SJCRH30 (cell line): ENCODE measurements around the gene NRN1. TPM values are rescaled to one million over a fixed set of nuclear protein-coding genes. Genes with fewer than 3 reads are reported as not detected.

Source experiments
- DNase-seq, 2 experiments: peaks; one replicate each; pipeline ENCODE4 v3.0.0-alpha.2; 2015 to 2020
- H3K27ac ChIP-seq: fragments of 250-450 bp; sonication (Bioruptor Pico); 2 replicates; pipeline ENCODE4 v1.5.1; 2020; ENCODE audit warnings: mild to moderate bottlenecking, moderate library complexity
- H3K27me3 ChIP-seq: fragments of 250-450 bp; sonication (Bioruptor Pico); 2 replicates; pipeline ENCODE4 v1.5.1; 2020; ENCODE audit warnings: mild to moderate bottlenecking, moderate library complexity
- H3K36me3 ChIP-seq: fragments of 250-450 bp; sonication (Bioruptor Pico); 2 replicates; pipeline ENCODE4 v1.5.1; 2020; ENCODE audit warnings: mild to moderate bottlenecking, moderate library complexity
- H3K4me1 ChIP-seq: fragments of 250-450 bp; sonication (Bioruptor Pico); 2 replicates; pipeline ENCODE4 v1.5.1; 2020; ENCODE audit warnings: mild to moderate bottlenecking, moderate library complexity
- H3K4me3 ChIP-seq: fragments of 250-450 bp; sonication (Bioruptor Pico); 2 replicates; pipeline ENCODE4 v1.5.1; 2020; ENCODE audit warnings: mild to moderate bottlenecking, moderate library complexity
- H3K9me3 ChIP-seq: fragments of 250-450 bp; sonication (Bioruptor Pico); replicated peaks from 2 replicates; pipeline ENCODE4 v1.5.1; 2020; ENCODE audit warnings: mild to moderate bottlenecking, moderate library complexity
- total RNA-seq: library from RNA; depleted of rRNA; stranded (reverse); fragments of >200 nt; shearing (Covaris generic); gene quantifications from 2 replicates; pipeline ENCODE4 v1.2.3, GENCODE V29; 2014

The NRN1 gene
- total RNA-seq, 1 experiment from 2014 or later, result 114 TPM

DNA sequence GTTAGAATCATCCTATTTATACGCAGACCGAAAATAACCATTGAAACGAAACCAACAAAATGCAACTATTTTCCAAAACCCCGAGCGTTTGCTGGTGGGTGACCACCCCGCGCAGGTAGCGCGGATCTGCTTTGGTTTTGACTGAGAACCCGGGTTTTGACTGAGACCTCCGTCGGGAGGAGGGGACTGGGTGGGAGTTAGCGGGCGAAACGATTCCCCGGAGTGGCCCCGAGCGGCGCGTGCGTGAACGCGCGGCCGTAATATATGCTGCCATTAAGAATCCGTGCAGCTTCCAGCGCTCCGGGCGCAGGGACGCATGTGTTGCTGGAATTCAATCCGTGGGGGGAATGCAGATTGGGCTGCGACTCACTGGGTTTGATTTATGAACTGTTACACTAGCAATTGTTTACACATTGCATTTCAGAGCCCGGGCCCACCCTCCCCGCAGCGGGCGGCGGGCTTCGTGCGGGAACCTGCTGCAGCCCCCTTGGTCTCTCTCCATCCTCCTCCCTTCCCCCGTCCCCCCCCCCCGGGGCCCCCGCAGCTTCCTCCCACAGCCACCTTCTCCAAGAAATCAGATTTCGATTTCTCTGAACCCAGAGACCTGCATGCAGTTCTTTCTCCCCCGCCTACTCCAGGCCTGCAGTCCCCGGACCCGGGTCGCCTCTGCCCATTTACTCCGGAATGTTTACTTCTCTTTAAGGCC is 9.9 kb downstream of the NRN1 start:
- Histone ChIP-seq H3K4me3 (peak overlapping the region; percentile 39), H3K4me1 (no peaks in the 10 kb centered on the region), H3K9me3 (no peaks in the 10 kb centered on the region), H3K27me3 (no peaks in the 10 kb centered on the region), H3K36me3 (peaks cover 42% of the 10 kb centered on the region), H3K27ac (peak overlapping the region; percentile 31; the same call in 1 of the 2 replicates)
- peak; percentile 17 to 34 for DNase-seq

DNA sequence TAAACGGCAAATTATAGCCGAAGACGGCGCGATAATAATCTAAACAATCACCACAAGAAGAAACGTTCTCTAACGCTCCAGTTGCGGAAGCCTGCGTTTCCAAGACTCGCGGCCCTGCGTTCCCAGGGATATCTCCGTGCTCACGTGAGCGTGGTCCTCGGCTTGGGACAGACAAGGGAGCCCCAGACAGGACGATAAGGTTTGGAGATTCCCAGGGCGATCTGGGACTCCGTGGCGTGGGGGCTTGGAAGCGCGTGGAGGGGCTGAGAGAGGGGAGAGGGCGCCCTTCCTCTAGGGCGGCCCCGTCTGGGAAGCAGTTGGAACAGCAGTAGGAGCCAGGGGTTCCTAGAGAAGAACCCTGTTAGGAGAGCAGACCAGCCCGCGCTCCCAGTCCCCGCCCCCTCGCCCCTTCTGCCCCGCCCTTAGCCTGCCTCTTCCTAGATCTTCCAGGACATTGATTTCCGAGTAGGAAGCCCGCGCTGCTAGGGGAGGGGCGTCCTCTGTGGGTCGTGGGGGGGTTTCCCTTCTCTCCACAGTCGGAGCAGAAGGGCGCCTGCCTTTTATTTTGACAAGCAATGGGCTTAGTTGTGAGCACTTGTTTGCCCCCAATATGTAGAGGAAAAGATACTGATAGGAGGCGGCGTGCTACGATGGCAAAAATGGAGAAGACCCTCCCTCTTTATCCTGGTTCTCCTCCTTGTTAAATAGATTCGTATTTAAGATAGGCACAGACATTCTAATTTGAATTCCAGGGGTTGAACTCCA is 10.6 kb downstream of the NRN1 start:
- H3K9me3 ChIP-seq, result no peaks in the 10 kb centered on the region
- no peaks in the 10 kb centered on the region for H3K27me3 ChIP-seq
- peaks cover 35% of the 10 kb centered on the region for H3K36me3 ChIP-seq
- no peaks in the 10 kb centered on the region for H3K4me1 ChIP-seq
- peak overlapping the region; percentile 39 for H3K4me3 ChIP-seq
- no peak for DNase-seq
- peak overlapping the region; percentile 20; the same call in 1 of the 2 replicates for H3K27ac ChIP-seq

DNA sequence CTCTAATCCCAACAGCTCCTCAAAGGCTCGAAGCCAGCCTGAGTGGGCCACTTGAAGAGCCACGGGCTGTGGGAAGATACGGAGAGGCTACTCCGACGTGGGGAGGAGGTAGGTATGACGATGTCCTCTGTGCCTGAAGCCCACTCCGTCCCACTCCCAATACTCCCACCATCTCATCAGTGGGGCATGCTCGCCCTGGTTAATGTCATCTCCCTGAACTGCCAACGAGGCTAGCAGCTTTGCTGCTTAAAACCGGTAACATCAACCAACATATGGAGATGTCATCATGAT is 11.1 kb downstream of the NRN1 start:
- Histone ChIP-seq H3K27me3 (no peaks in the 10 kb centered on the region), H3K4me1 (no peaks in the 10 kb centered on the region), H3K9me3 (no peaks in the 10 kb centered on the region), H3K27ac (no peak overlapping the region), H3K4me3 (no peak overlapping the region), H3K36me3 (peaks cover 31% of the 10 kb centered on the region)
- no peak for DNase-seq

DNA sequence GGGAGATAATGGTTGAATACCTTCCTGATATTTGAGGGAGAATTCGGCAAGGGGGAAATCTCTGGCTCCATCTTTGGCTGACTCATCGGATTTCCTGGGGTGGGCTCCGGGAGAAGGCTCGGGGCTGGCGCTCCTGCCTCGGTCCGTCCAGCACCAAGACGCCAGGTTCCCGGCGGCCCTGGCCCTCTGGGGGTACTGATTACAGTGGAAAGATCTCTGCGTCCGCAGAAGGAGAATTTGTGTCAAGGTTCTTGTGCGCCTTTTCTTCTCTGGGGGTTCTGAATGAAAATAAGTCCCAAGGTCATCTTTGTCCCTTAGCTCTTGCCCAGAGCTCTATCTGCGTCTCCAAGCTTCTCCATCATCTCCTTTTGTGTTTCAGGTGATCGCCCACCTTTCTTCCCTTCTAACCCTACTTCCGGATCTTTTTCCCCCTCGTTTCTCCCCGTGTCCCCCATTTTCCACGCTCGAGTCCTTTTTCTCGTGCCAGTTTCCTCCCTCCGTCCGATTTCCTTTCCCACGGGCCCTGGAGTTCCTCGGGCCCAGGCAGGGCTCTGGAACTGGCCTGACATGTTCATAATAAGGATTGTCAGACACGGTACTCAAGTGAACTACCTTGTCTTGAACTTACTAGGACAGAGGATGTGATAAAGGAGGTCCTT is 11.6 kb downstream of the NRN1 start:
- Histone ChIP-seq H3K9me3 (no peaks in the 10 kb centered on the region), H3K4me1 (no peaks in the 10 kb centered on the region), H3K27me3 (no peaks in the 10 kb centered on the region), H3K36me3 (peaks cover 27% of the 10 kb centered on the region), H3K4me3 (no peak overlapping the region), H3K27ac (no peak overlapping the region)
- no peak for DNase-seq

DNA sequence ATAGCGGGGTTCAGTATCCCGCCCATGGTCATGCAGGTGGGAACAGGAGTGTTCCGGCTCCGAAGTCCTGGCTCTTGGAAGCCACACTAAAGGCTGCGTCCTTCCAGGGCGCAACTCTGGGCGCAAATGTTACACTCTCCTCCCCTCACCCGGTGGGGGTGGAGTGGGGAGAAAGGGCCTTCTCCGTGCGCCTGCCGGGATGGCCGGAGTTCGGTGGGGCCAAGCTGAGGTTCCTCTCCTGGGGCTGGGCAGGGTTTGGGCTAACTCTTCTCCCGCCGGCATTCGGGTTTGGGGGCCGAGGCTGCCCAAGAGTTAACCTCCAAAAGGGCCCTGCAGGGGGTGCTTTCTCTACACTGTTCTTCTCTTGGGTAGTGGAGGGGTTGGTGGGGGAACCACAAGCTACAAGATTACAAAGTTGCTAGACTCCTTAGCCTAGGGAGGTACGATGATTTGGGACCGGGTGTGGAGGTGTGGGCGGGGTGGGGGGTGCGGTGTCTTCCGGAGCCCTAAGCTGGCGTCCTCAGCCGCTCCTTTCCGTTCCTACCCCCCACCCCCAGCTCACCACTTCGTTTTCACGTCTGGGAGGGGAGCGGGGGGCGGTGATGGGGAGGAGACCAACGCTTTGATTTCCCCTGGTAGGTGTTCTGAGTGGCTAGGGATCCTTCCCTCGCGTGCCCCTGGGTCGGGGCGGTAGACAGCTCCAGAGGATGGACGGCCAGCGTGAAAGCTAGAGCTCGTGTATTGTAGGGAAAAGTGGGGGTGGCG is 12.3 kb downstream of the NRN1 start:
- Histone ChIP-seq H3K9me3 (no peaks in the 10 kb centered on the region), H3K27me3 (no peaks in the 10 kb centered on the region), H3K36me3 (peaks cover 20% of the 10 kb centered on the region), H3K4me1 (no peaks in the 10 kb centered on the region), H3K4me3 (no peak overlapping the region), H3K27ac (no peak overlapping the region)
- no peak for DNase-seq

DNA sequence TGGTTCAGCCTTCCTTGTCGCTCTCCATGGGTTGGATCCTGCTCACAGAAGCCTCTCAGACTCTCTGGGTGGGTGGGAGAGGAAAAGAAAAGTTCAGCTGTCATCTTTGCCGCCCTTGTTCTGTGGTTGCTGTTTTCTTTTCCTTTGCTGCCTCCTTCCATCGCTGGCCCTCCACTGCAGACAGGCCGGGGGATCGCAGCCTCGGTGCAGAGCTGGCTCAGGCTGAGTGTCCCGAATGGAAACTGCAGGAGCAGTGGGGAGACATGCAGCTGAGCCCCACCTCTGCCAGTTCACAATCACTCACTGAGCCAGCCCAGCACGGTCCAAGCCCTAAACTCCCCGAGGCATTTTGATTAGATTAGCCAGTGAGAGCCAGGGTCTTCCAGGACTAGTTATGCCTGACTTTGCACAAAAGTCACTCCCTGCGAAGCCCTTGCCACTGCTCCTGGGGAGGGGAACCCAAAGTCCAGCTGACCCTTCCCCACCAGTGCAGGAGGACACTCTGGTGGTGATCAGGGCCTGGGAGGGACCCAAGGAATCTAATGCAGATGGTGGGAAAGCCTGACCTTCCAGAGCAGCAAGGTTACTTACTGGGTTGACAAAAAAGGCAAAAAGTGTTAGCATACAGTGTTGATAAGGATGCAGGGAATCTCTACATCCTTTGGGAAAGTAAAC is 14.0 kb downstream of the NRN1 start:
- Histone ChIP-seq H3K4me1 (no peaks in the 10 kb centered on the region), H3K9me3 (no peaks in the 10 kb centered on the region), H3K36me3 (peaks cover 5% of the 10 kb centered on the region), H3K4me3 (no peak overlapping the region), H3K27me3 (no peaks in the 10 kb centered on the region), H3K27ac (no peak overlapping the region)
- DNase-seq, result no peak

DNA sequence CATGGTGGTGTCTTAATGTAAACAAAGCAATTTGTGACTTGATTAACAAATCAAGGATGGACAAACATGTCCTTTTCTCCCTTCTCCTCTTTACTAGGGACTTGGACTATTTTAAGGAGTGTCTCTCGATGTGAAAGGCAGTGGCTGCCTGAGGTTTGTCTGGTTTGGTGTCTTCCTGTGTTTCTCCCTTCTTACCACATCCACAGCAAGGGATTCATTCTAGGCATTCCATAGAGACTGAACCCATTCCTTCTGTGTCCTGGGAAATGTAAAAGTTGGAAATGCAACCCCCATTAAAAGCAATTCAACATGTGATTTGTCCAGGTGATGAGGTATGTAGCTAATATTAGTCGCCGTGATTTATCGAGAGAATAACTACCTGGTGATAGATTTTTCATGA is 15.9 kb downstream of the NRN1 start:
- Histone ChIP-seq H3K4me1 (no peaks in the 10 kb centered on the region), H3K9me3 (no peaks in the 10 kb centered on the region), H3K27ac (no peak overlapping the region), H3K4me3 (no peak overlapping the region), H3K36me3 (no peaks in the 10 kb centered on the region), H3K27me3 (no peaks in the 10 kb centered on the region)
- DNase-seq, result no peak

DNA sequence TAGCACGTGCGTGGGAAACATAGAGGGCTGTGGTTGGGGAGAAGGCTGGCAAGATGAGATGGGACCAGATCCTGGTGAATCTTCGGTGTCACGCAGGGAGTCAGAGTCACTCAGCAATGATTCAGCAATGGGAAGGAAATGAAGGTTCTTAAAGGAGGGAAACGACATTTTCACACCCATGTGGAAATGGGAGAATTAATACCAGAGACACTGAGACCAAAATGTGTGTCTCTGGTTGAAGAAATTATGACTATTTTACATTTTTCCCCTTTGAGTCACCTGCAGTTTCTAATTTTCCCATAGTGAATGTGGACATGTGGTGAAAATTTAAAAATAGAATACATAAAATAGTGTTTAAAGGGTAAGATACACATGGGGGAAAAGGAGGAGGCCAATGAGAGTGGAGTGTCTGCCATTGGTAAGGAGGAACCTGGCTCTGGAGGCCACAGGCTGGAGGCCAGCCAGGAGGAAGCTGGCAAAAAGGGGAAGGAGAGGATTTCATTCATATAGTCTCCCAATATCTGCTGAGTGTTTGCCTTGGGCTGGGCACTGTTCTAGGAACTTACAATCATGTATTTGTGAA is 17.5 kb downstream of the NRN1 start:
- H3K36me3 ChIP-seq, result no peaks in the 10 kb centered on the region
- no peak overlapping the region for H3K4me3 ChIP-seq
- H3K9me3 ChIP-seq, result no peaks in the 10 kb centered on the region
- no peaks in the 10 kb centered on the region for H3K4me1 ChIP-seq
- DNase-seq, result peak in 1 of 2 experiments; percentile 40
- H3K27me3 ChIP-seq, result no peaks in the 10 kb centered on the region
- H3K27ac ChIP-seq, result no peak overlapping the region

DNA sequence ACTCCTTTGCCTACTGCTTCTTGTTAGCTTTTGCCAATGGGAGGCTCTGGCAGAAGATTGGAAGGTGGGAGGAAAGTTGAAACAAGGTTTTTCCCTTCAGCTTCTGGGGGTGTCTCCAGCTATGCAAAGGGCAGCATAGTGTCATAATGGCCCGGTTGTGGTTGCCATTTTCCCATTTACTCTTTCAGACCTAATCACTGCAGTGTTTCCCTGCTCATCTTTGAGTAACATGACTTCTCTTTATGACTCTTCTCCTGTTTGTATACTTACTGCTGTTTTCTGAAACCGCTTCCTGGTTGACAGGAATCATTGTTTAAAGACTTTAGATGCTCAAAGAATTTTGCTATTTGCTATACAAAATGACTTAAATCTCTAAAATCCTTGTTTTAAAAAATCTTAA is 19.9 kb downstream of the NRN1 start:
- H3K9me3 ChIP-seq, result no peaks in the 10 kb centered on the region
- H3K27me3 ChIP-seq, result no peaks in the 10 kb centered on the region
- DNase-seq, result no peak
- no peak overlapping the region for H3K4me3 ChIP-seq
- H3K27ac ChIP-seq, result no peak overlapping the region
- no peaks in the 10 kb centered on the region for H3K36me3 ChIP-seq
- peaks cover 2% of the 10 kb centered on the region for H3K4me1 ChIP-seq

DNA sequence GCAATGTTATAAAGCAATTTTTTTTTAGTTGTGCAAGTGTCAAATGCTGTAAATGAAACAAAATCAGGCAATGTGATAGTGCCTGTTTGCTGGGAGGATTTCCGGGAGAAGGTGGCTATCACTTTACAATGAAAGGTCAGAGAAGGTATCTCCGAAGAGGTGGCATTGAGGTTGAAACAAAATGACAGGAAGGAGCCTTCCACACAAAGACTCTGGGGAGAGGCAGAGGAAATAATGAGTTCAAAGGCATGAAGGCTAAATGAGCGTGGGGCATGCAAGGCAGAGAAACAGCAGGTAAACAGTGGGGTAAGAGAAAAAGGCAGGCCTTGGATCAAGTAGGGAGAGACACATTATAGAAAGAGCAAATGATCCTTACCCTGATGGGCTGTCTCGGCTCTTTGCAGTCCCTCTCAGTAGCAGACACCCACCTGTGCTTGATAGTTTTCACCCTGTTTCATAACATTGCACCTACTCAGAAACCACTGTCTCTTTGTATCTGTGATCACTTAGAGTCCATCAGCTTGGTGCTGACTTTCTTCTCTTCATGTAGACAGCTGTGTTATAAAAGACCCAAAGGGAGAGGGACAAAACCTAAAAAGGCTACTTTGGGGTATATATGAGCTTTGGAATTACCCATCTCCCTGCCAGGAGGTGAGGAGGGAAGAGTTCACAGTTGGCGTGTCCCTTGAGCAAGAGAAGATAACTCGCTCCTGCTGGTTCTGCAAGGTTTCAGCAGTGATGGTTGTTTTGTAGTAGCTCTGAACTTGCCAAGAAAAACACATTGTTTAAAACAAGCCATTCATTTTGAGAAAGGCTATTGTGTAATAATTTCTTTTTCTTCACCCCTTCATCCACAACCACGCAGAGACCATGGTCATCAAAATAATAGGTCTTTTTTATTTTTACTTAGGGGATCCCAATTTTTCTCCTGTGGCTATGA is 22.3 kb downstream of the NRN1 start:
- H3K9me3 ChIP-seq, result peaks cover 5% of the 10 kb centered on the region; the same call in 1 of the 2 replicates
- DNase-seq, result no peak
- no peaks in the 10 kb centered on the region for H3K27me3 ChIP-seq
- no peaks in the 10 kb centered on the region for H3K36me3 ChIP-seq
- no peak overlapping the region for H3K27ac ChIP-seq
- H3K4me3 ChIP-seq, result no peak overlapping the region
- peaks cover 25% of the 10 kb centered on the region for H3K4me1 ChIP-seq

DNA sequence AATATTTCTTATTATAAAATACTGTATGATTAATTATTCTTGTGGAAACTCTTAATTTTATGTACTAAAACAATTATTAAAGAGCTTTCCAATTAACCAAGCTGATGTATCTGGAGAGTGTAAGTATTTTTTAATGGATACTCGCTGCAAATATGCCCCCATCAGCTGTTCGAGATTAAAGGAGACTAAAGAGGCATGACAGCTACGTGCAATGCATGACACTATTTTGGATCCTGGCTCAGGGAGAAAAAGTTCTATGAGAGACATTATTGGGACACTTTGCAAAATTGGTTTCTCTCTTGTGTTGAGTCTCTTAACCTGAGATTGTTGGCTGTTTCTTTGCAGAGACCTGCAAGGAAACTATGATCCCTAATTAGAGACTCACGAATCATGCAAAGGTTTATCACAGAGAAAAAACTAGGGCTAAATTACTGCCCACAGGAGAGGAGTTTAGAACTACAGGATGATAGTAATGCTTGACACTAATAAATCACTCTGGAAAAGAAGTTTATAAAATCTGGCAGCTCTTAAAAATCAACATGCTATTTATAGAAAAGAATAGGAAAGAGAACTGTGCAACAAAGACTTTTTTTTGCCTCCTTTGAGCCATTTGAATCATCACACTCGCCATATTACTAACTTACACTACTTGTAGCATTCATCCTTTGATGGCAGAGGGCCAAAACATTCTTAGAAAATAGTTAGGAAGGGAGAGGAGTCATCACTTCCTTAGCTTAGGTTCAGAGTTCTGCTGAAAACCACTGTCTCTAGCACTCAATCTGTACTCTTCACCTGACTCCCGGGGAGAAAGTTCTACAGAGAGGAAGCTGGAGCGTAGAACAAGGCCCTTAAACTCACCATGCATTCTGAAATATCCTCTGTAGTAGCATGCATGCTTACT is 25.3 kb downstream of the NRN1 start:
- Histone ChIP-seq H3K4me1 (peaks cover 35% of the 10 kb centered on the region), H3K9me3 (peaks cover 5% of the 10 kb centered on the region; the same call in 1 of the 2 replicates), H3K36me3 (no peaks in the 10 kb centered on the region), H3K27ac (peak overlapping the region; percentile 82), H3K4me3 (no peak overlapping the region), H3K27me3 (no peaks in the 10 kb centered on the region)
- DNase-seq, result peak; percentile 24 to 62

DNA sequence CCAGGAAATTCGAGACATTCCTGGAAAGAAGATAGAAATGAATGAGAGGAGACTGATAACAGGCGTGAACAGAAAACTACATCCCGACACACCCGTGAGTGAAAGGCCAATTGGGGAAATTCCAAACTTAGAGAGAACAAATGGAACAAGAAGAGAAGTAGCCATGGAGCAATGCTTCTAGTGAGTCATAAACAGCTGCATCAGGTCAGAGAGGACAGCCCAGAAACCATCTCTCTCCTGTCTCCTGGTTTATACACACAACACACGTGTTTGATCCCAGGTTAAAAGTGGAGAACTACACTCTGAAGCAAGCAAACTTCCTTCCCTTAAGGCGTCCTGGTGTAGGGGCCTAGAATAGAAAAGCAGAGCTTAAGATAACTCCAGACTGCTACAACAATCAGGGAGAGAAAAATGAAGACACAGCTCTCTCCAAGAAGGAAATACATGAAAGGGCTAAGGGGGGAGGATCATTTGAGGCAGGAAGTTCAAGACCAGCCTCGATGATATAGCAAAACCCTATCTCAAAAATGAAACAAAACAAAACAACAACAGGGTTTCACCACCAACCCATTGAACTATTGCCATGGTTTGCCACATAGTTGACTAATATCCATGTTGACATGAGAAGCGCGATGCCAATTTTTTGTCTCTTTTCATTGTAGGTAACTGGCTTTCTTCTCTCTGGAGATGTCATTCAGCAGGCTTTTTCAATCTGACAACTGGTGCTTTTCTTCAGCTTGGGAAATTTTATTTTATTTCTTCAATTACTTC is 26.9 kb downstream of the NRN1 start:
- Histone ChIP-seq H3K9me3 (peaks cover 5% of the 10 kb centered on the region; the same call in 1 of the 2 replicates), H3K36me3 (no peaks in the 10 kb centered on the region), H3K4me1 (peaks cover 35% of the 10 kb centered on the region), H3K27me3 (no peaks in the 10 kb centered on the region), H3K4me3 (peak overlapping the region; percentile 11; the same call in 1 of the 2 replicates), H3K27ac (peak overlapping the region; percentile 82)
- peak; percentile 68 to 87 for DNase-seq
